HCT116 (cell line): ENCODE measurements around the gene AMZ1. TPM values are rescaled to one million over a fixed set of nuclear protein-coding genes. Genes with fewer than 3 reads are reported as not detected.

Experiments
- ATAC-seq: fragments of 200-7000 bp; cut with Tn5 transposase; 2 replicates; pipeline ENCODE4 v1.9.1; 2020; ENCODE audit warnings: mild to moderate bottlenecking, moderate library complexity
- BruUV-seq: library from RNA; stranded (reverse); fragments of 400-500 nt; replicated peaks from 2 replicates; lab custom pipeline; 2021; lab: Mats Ljungman, UMichigan
- CTCF ChIA-PET: fragments of 300-600 bp; sonication (Branson Sonifier 250); formaldehyde crosslinking; loops from one replicate; lab custom pipeline; 2021; ENCODE audit warnings: antibody characterized with exemption; lab: Charles Lee
- POLR2A ChIA-PET: fragments of 300-600, 350-600 bp; sonication (Branson Sonifier 250); formaldehyde crosslinking; loops from one replicate; lab custom pipeline; 2021; ENCODE audit warnings: antibody characterized with exemption; lab: Charles Lee
- RAD21 ChIA-PET, 2 experiments: fragments of 300-600 bp; sonication (Branson Sonifier 250); formaldehyde crosslinking; loops; one replicate each; lab custom pipeline; 2023; ENCODE audit warnings: low total read pairs in 2 of 2; ENCODE audit not compliant: uncharacterized antibody in 2 of 2, unreplicated experiment in 2 of 2, low non-redundant PET in 1 of 2; lab: Charles Lee
- DNase-seq: peaks from one replicate; pipeline ENCODE4 v3.0.0-alpha.2; 2010; ENCODE audit warnings: low read depth, low spot score
- H2AFZ ChIP-seq: fragments of 200-600 bp; shearing (Covaris generic), sonication (generic); 2 replicates; pipeline ENCODE4 v1.6.1; 2017; ENCODE audit warnings: low read depth, mixed run types, mixed read lengths, antibody characterized with exemption, low read length; ENCODE audit not compliant: poor library complexity, severe bottlenecking
- H3K27ac ChIP-seq: 2 replicates; pipeline ENCODE4 v1.5.1; 2012; ENCODE audit warnings: low read depth, low read length
- H3K27me3 ChIP-seq: fragments of 200-600 bp; sonication (generic); 2 replicates; pipeline ENCODE4 v1.6.1; 2016; ENCODE audit warnings: mixed run types, low read length, mixed read lengths; ENCODE audit not compliant: insufficient read depth
- H3K36me3 ChIP-seq, 2 experiments: fragments of 200-500 bp in 1 of 2; fragments of 200-600 bp in 1 of 2; sonication (Bioruptor generic) in 1 of 2; sonication (generic) in 1 of 2; 2 replicates each; pipeline versions ENCODE4 v1.5.1 to v1.6.1; 2014 to 2016; ENCODE audit warnings: low read length in 2 of 2, inconsistent platforms in 1 of 2, mixed read lengths in 1 of 2, mixed run types in 1 of 2; ENCODE audit not compliant: insufficient read depth in 2 of 2, control insufficient read depth in 1 of 2
- H3K4me1 ChIP-seq, 2 experiments: fragments of 200-600 bp in 1 of 2; sonication (generic) in 1 of 2; 2 replicates each; pipeline versions ENCODE4 v1.5.1 to v1.6.1; 2012 to 2017; ENCODE audit warnings: low read length in 2 of 2, inconsistent platforms in 1 of 2, mild to moderate bottlenecking in 1 of 2, mixed read lengths in 1 of 2, mixed run types in 1 of 2, moderate library complexity in 1 of 2; ENCODE audit not compliant: insufficient read depth in 2 of 2, control insufficient read depth in 1 of 2
- H3K4me2 ChIP-seq: fragments of 200-600 bp; sonication (generic); 2 replicates; pipeline ENCODE4 v1.6.1; 2017; ENCODE audit warnings: mixed run types, low read length, mixed read lengths
- H3K4me3 ChIP-seq, 2 experiments: fragments of 200-600 bp in 1 of 2; sonication (generic) in 1 of 2; replicated peaks in 1 of 2; 2 replicates each; pipeline ENCODE4 v1.5.1; 2011 to 2016; ENCODE audit warnings: low read length in 2 of 2, control low read depth in 1 of 2, low read depth in 1 of 2, mild to moderate bottlenecking in 1 of 2, mixed read lengths in 1 of 2, mixed run types in 1 of 2
- H3K79me2 ChIP-seq: fragments of 200-600 bp; sonication (generic); 2 replicates; pipeline ENCODE4 v1.6.1; 2017; ENCODE audit warnings: mild to moderate bottlenecking, mixed run types, low read length, moderate library complexity, mixed read lengths; ENCODE audit not compliant: insufficient read depth
- H3K9ac ChIP-seq: fragments of 200-600 bp; sonication (generic); 2 replicates; pipeline ENCODE4 v1.6.1; 2016; ENCODE audit warnings: low read length, mixed read lengths
- H3K9me2 ChIP-seq: fragments of 200-600 bp; sonication (generic), shearing (Covaris generic); 2 replicates; pipeline ENCODE4 v1.6.1; 2017; ENCODE audit warnings: mixed run types, mild to moderate bottlenecking, moderate library complexity; ENCODE audit not compliant: insufficient read depth
- H3K9me3 ChIP-seq, 2 experiments: fragments of 200-500 bp in 1 of 2; fragments of 200-600 bp in 1 of 2; sonication (Bioruptor generic) in 1 of 2; sonication (generic) in 1 of 2; 2 replicates each; pipeline ENCODE4 v1.6.1; 2014 to 2017; ENCODE audit warnings: low read length in 2 of 2, mixed read lengths in 2 of 2, inconsistent platforms in 1 of 2, low read depth in 1 of 2, mild to moderate bottlenecking in 1 of 2, mixed run types in 1 of 2, moderate library complexity in 1 of 2; ENCODE audit not compliant: control insufficient read depth in 1 of 2, insufficient read depth in 1 of 2
- H4K20me1 ChIP-seq: fragments of 200-600 bp; sonication (generic), shearing (Covaris generic); 2 replicates; pipeline ENCODE4 v1.6.1; 2017; ENCODE audit warnings: mixed run types, mild to moderate bottlenecking, moderate library complexity; ENCODE audit not compliant: insufficient read depth
- ATF3 ChIP-seq: IDR thresholded peaks from 2 replicates; pipeline ENCODE4 v1.6.1; 2012
- CBX3 ChIP-seq: IDR thresholded peaks from 2 replicates; pipeline ENCODE4 v1.6.1; 2012; ENCODE audit warnings: low read depth
- CTCF ChIP-seq, 3 experiments: fragments of 200-600 bp in 1 of 3; sonication (generic) in 1 of 3; IDR thresholded peaks in 2 of 3; conservative IDR thresholded peaks in 1 of 3; 2 replicates each; pipeline ENCODE4 v1.5.1; 2012 to 2017; ENCODE audit warnings: low read depth in 2 of 3, low read length in 2 of 3, antibody characterized with exemption in 1 of 3, borderline replicate concordance in 1 of 3, control low read depth in 1 of 3, mild to moderate bottlenecking in 1 of 3, mixed read lengths in 1 of 3, mixed run types in 1 of 3, moderate library complexity in 1 of 3; ENCODE audit not compliant: insufficient read depth in 1 of 3
- POLR2AphosphoS5 ChIP-seq: IDR thresholded peaks from 2 replicates; pipeline ENCODE4 v1.6.1; 2011; ENCODE audit warnings: mild to moderate bottlenecking, low read depth, low read length, moderate library complexity
- REST ChIP-seq: IDR thresholded peaks from 2 replicates; pipeline ENCODE4 v1.6.1; 2012; ENCODE audit warnings: low read depth
- TCF7L2 ChIP-seq: IDR thresholded peaks from 2 replicates; pipeline ENCODE4 v1.7.0; 2011; ENCODE audit warnings: borderline replicate concordance, inconsistent platforms; ENCODE audit not compliant: insufficient read depth, insufficient read length; ENCODE audit errors: extremely low read depth
- ZNF274 ChIP-seq: fragments of 200-500 bp; sonication (Bioruptor generic); IDR thresholded peaks from 2 replicates; pipeline ENCODE4 v1.6.1; 2014; ENCODE audit warnings: mild to moderate bottlenecking, low read depth, low read length, inconsistent platforms
- intact Hi-C: fragments of 100-400 bp; cut with micrococcal nuclease; formaldehyde crosslinking; loops from 2 replicates; pipeline ENCODE4 v1.10.0; 2022
- total RNA-seq: library from RNA; stranded (reverse); gene quantifications from one replicate; pipeline ENCODE4 v1.2.1, GENCODE V29; 2021; ENCODE audit not compliant: unreplicated experiment

The AMZ1 gene
- total RNA-seq, 1 experiment from 2014 or later, result not detected

- no peak for TF ChIP-seq REST
- no peak for TF ChIP-seq POLR2AphosphoS5
These were observed 24.1 kb downstream of the AMZ1 start (continued) for GRCh38 chr7:2711895-2712675.

GRCh38 chr7:2713370-2713769 is 25.4 kb downstream of the AMZ1 start:
- no peak for ATAC-seq
- intact Hi-C loops, result no loop called here
- BruUV-seq, result no TSS peak

More at GRCh38 chr7:2713370-2713769, 25.4 kb downstream of the AMZ1 start:
- no peaks in the 10 kb centered on the region for H3K27me3 ChIP-seq
- no peak overlapping the region for H3K4me3 ChIP-seq
- DNase-seq, result no peak
- ChIA-PET CTCF (no interaction called here), POLR2A (no interaction called here), RAD21 (no interaction called here)
- no peaks in the 10 kb centered on the region for H3K9me3 ChIP-seq
- H3K79me2 ChIP-seq, result no peaks in the 10 kb centered on the region
- no peaks in the 10 kb centered on the region for H4K20me1 ChIP-seq
- H3K4me1 ChIP-seq, result no peaks in the 10 kb centered on the region; a peak in 1 of 4 replicates
- H3K9me2 ChIP-seq, result no peaks in the 10 kb centered on the region
- H3K27ac ChIP-seq, result no peak overlapping the region
- no peak overlapping the region for H3K9ac ChIP-seq
- H2AFZ ChIP-seq, result no peak overlapping the region
- H3K36me3 ChIP-seq, result no peaks in the 10 kb centered on the region
- H3K4me2 ChIP-seq, result no peak overlapping the region
- no peak for TF ChIP-seq ZNF274
- 0 out of 6 replicates have a peak, but pooled peaks of 1 of the 3 experiments have one; percentile 2 for TF ChIP-seq CTCF (IDR thresholded peaks at IDR 0.05 in 2 of 3, conservative IDR thresholded peaks at IDR 0.05 in 1 of 3; ENCODE audit: borderline replicate concordance in 1 of 3, insufficient read depth in 1 of 3, low read depth in 2 of 3, low read length in 2 of 3)
- no peak for TF ChIP-seq CBX3
- TF ChIP-seq ATF3, result no peak
- no peak for TF ChIP-seq TCF7L2
- TF ChIP-seq, all 23 proteins: peak for 1
